H1 (cell line): Measurements from ENCODE around the gene ATXN7L3. TPM values are rescaled to one million over a fixed set of nuclear protein-coding genes. Genes with fewer than 3 reads are reported as not detected.

Source experiments
- BACH1 ChIP-seq: IDR thresholded peaks from 2 replicates; pipeline ENCODE4 v1.6.1; 2012; ENCODE audit warnings: low read length, improper control_type of control experiment
- EGR1 ChIP-seq: IDR thresholded peaks from 2 replicates; pipeline ENCODE4 v1.6.1; 2011; ENCODE audit warnings: low read depth, low read length, borderline replicate concordance
- HDAC2 ChIP-seq, 2 experiments: fragments of 300-600 bp in 1 of 2; sonication (generic) in 1 of 2; IDR thresholded peaks; 2 replicates each; pipeline ENCODE4 v1.6.1; 2011 to 2012; ENCODE audit warnings: low read depth in 2 of 2, low read length in 2 of 2, mild to moderate bottlenecking in 2 of 2, moderate library complexity in 2 of 2, borderline replicate concordance in 1 of 2, inconsistent platforms in 1 of 2
- KDM5A ChIP-seq: fragments of 200-600 bp; IDR thresholded peaks from 2 replicates; pipeline ENCODE4 v1.7.1; 2012; ENCODE audit warnings: mild to moderate bottlenecking, low read length, inconsistent platforms, mixed read lengths
- POLR2A ChIP-seq, 2 experiments: IDR thresholded peaks; 1 replicate in 1 of 2; 2 replicates in 1 of 2; pipeline ENCODE4 v1.6.1; 2011; ENCODE audit warnings: low read depth in 2 of 2, low read length in 2 of 2, mild to moderate bottlenecking in 2 of 2; ENCODE audit errors: control extremely low read depth in 1 of 2
- POU5F1 ChIP-seq: IDR thresholded peaks from 2 replicates; pipeline ENCODE4 v1.6.1; 2011; ENCODE audit warnings: low read depth, mild to moderate bottlenecking, low read length, moderate library complexity
- RXRA ChIP-seq: IDR thresholded peaks from 2 replicates; pipeline ENCODE4 v1.6.1; 2011; ENCODE audit warnings: low read depth, mild to moderate bottlenecking, low read length, moderate library complexity; ENCODE audit not compliant: insufficient read depth
- TAF1 ChIP-seq: IDR thresholded peaks from 2 replicates; pipeline ENCODE4 v1.6.1; 2011; ENCODE audit warnings: mild to moderate bottlenecking, low read depth, low read length
- polyA plus RNA-seq, 7 experiments: library from polyadenylated mRNA; depleted of rRNA in 3 of 7; stranded (reverse) in 5 of 7; unstranded in 2 of 7; fragments of >200 nt in 5 of 7; fragments of 200-250 nt in 2 of 7; gene quantifications; 1 replicate in 5 of 7; 2 replicates in 1 of 7; 4 replicates in 1 of 7; pipeline versions ENCODE4 v1.2.1 to v1.2.3, GENCODE V29; 2011 to 2013; ENCODE audit warnings: missing spikeins in 2 of 7, mixed read lengths in 2 of 7
- total RNA-seq: library from RNA; stranded (reverse); fragmentation: NEBNext Ultra II Directional; extraction: Animal tissue kit (Norgen Biotek cat#: 25700); gene quantifications from 2 replicates; pipeline ENCODE4 v1.2.1, GENCODE V29; 2021

The ATXN7L3 gene
- total and polyA plus RNA-seq, 2 of the 8 experiments (the other 6 are each of a cell fraction or from before 2014, with no cell fraction given), result 53.7 to 103 TPM

DNA sequence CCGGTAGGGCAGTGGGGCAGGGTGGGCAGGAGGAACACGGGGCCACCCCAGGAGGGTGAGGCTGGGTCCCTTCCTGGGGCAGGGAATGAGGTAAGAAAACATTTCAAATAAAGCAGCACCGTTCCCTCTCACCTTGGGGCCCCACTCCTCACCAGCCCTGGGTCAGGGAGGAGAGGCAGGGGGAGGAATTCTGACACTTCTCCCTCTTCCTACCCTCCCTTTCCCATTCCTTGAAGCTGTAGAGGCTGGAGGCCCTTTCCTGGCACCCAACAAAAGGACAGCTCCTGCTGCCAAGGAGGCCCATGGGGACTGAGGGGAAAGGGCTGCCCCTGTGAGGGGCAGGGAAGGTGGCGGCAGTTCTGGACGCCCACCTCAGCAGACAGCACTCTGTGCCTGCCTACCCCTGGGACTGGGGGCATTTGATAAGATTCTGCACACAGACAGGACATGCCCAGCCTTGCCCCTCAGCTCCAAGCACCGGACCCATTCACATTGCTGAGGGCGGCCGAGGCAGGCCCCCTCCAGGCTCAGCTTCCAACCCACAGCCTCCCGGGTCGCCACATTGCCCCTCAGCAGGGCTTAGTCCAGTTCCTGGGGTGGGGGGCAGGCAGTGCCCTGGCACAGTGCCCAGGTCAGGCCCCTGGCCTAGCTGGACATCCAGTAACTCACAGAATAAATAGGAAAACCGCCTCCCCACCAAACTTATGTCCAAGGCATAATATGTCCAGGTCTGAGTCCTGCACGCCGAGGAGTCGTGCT lies 6.2 kb downstream of the ATXN7L3 start (continued):
- no peak for TF ChIP-seq BACH1
- no peak for TF ChIP-seq POU5F1
- no peak for TF ChIP-seq TAF1
- no peak for TF ChIP-seq RXRA
- no peak for TF ChIP-seq KDM5A
- TF ChIP-seq HDAC2 (IDR thresholded peaks at IDR 0.05; ENCODE audit: borderline replicate concordance in 1 of 2, low read depth in 2 of 2, low read length in 2 of 2), result no peak
- TF ChIP-seq EGR1, result no peak
- no peak for TF ChIP-seq POLR2A (IDR thresholded peaks at IDR 0.05; ENCODE audit: control extremely low read depth in 1 of 2, low read depth in 2 of 2, low read length in 2 of 2)
- TF ChIP-seq, all 59 proteins: peak for 0
